GM12891 (cell line): ENCODE data around the gene RANBP1.
A peak's percentile ranks its signal among the peaks of the same experiment; 100 is the strongest.

Experiments
- DNase-seq: peaks from one replicate; pipeline ENCODE4 v3.0.0; 2011; ENCODE audit warnings: low spot score; ENCODE audit not compliant: insufficient read length
- FAIRE-seq: peaks from 2 replicates; lab custom pipeline; 2011; peaks lifted over from hg19 to GRCh38; lab: Jason Lieb, UNC
- PAX5 ChIP-seq: IDR thresholded peaks from 2 replicates; pipeline ENCODE4 v1.6.1; 2011; ENCODE audit warnings: low read length, moderate library complexity, mild to moderate bottlenecking; ENCODE audit not compliant: insufficient read depth, severe bottlenecking
- POLR2A ChIP-seq: IDR thresholded peaks from 2 replicates; pipeline ENCODE4 v1.6.1; 2011; ENCODE audit warnings: low read depth, low read length, control low read depth
- POLR2AphosphoS5 ChIP-seq: IDR thresholded peaks from 2 replicates; pipeline ENCODE4 v1.6.1; 2011; ENCODE audit warnings: low read depth, low read length, control low read depth
- POU2F2 ChIP-seq: IDR thresholded peaks from 2 replicates; pipeline ENCODE4 v1.6.1; 2011; ENCODE audit warnings: low read depth, mild to moderate bottlenecking, control low read depth, low read length, moderate library complexity
- SPI1 ChIP-seq: IDR thresholded peaks from 2 replicates; pipeline ENCODE4 v1.6.1; 2011; ENCODE audit warnings: low read depth, low read length, control low read depth
- TAF1 ChIP-seq: IDR thresholded peaks from 2 replicates; pipeline ENCODE4 v1.6.1; 2011; ENCODE audit warnings: low read depth, low read length, control low read depth

Gene RANBP1

DNA sequence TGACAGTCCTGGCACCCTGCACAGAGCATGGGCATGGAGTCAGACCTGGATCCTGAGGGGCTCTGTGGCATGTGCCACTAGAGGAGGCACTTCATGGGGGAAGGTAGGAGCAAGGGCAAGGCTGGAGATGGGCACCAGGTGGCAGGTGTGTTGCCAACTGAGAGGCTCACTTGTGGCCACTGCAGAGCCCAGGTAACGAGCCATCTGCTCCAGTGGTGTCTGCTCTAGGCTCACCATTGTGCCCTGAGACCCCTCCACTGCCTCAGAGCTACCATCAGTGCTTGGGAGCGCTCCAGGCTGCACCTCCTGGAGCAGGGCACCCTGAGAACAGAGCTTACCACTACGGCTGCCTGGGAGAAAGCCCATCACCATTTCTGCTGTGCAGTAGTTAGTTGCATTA is 14.4 kb downstream of the RANBP1 start:
- FAIRE-seq, result no peak
- DNase-seq, result no peak
- TF ChIP-seq SPI1 (no peak), TAF1 (no peak), POU2F2 (no peak), POLR2A (no peak), PAX5 (no peak), POLR2AphosphoS5 (no peak)

DNA sequence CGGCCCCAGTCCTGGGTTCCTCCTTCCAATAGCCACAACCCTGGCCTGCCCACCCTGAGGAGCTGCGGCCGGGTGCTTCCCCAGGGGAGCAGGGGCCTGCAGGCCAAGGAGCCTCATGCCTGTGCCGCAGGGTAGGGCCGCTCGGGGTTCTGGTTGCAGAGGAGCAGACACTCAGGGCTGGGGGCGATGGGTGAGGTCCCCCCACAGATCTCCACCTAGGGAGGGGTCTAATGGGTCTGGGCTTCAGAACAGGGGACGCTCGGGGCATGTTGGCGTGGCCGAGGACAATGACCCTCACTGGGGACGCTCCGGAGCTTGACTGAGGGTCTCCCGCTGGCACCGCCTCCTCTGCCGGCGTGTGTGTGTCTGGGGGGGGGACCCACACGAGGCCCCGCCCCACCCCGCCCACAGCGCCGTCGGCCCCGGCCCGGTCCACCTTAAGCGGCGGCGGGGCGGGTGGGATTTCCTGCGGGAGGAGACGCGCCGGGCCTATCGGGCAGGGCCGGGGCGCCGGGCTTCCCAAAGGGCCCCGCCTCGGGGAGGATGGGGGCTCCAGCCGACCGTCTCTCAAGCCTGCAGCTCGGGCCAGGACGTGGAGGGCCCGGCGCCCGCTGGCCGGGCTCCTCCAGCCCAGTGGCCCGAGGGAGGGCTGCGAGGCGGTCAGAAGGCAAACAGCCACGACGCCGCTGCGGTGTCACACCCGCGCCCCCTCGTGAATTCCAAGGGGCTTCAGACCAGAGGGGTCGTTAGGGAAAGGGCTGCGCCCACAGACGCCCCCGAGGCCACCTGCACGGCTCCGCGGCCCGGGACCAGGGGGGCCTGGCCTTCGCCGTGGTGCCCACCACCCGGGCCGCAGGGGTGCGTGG is 15.1 kb downstream of the RANBP1 start:
- DNase-seq (peak; percentile 86), FAIRE-seq (no peak)
- no peak for TF ChIP-seq POLR2A
- no peak for TF ChIP-seq TAF1
- TF ChIP-seq PAX5, result no peak
- no peak for TF ChIP-seq POLR2AphosphoS5
- TF ChIP-seq SPI1, result no peak
- no peak for TF ChIP-seq POU2F2

DNA sequence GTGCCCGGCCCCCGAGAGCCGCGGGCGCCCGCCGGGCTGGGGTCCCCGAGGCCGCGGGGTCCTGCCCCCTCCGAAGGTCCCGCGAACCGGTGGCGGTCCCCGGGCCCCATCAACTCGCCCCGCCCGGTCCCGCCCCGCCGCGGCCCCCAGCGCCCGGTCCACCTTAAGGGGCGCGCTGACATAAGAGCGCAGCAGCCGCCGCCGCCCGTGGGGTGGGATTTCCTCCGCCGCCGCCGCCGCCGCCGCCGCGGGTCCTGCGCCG is 15.6 kb downstream of the RANBP1 start, which contains the start of gene ZDHHC8:
Gene ZDHHC8, plus strand, starts transcription at position 208 of the 262 bp plus-strand sequence. CDS start 144 bp downstream, outside the sequence.
- FAIRE-seq, result no peak
- peak; percentile 66 for DNase-seq
- TF ChIP-seq POLR2AphosphoS5 (no peak), POU2F2 (no peak), PAX5 (no peak), SPI1 (no peak), TAF1 (no peak), POLR2A (no peak)

DNA sequence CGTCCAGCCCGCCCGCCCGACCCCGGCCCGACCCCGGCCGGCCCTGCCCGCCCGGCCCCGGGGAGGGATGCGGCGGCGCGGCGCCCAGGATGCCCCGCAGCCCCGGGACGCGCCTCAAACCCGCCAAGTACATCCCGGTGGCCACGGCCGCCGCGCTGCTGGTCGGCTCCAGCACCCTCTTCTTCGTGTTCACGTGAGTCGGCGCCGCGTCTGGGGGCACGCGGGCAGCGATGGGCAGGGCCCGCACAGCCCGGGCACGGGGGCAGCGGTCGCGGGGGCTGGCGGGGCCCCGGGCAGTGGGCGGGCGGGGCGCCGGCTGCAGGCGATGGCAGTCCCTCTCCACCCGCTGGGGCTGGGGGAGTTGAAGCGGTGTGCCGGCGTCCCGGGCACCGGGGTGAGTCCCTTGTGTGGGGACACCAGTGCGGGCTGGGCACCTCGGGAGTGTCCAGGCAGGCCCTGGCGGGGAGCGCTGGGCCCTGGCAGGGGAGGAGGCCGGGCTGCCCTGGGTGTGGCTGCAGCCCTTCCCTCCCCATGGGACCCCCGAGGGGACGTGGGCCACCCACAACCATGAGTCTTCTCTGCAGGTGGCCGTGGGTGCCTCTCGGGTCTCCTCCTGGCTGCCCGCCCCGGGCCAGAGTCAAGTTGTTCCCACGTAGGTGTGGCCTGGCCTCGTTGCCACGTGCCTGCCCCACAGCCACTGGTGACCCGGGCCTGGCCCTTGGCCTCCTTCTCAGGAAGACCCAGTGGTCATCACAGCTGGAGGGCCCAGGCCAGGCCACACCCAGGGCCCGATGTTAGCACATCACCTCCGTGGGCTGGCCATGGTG is 16.2 kb downstream of the RANBP1 start:
- FAIRE-seq (peak; percentile 5), DNase-seq (no peak)
- TF ChIP-seq PAX5 (no peak), SPI1 (no peak), TAF1 (no peak), POLR2A (no peak), POU2F2 (no peak), POLR2AphosphoS5 (no peak)

DNA sequence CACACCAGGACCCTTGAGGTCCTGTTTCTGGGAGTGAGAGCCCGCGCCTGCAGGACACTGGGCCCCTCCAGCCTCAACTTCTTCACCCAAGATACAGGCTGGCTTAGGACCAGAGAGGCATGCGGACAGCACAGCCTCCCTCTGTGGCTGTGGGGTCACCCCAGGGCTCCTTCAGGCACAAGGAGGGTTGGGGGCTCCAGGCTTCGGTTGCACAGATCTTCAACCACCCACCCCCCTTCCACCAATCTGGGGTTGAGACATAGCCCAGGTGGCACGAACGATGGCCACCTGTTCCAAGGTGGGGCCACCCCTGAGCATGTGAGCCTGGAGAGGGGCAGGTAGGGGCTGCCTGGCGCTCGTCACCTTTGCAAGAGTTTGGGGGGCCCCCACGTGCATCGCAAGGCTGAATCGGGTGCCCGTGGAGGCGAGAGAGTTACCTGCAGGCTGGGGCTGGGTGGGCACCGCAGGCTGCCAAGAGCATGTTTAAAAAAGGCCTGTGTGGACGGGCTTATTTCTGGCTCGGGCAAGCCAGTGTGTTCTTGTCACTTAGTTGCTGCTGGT is 16.9 kb downstream of the RANBP1 start:
- DNase-seq (no peak), FAIRE-seq (no peak)
- TF ChIP-seq POU2F2 (no peak), TAF1 (no peak), POLR2AphosphoS5 (no peak), SPI1 (no peak), POLR2A (no peak)

DNA sequence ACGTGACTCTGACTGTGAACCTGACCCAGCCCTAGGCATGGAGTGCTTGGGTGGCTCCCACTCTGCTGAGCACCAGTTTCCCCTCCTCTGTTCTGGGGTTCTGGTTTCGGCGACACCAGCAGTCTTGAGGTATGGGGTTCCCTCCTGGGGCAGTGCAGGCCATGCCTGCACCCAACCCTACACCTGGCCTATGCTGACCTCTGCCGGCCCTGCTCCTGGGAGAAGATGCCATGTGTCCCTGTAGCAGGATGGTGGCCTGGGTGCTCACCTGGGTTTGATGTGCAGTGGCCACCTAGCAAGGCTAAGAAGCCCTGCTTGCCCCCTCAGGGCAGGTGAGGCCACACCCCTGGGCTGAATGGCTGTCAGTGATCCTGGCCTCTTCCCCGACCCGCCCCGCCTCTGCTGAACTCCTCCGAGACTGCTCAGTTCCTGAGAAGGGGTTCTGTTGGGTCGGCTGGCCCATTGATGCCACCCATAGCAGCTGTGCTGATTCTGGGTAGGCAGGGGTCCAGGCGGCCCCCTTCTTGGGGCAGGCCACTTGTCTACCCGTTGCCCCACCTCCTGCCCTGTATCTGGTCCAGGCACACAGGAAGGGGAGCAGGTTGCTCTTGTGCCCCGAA is 18.1 kb downstream of the RANBP1 start:
- DNase-seq, result no peak
- FAIRE-seq, result no peak
- TF ChIP-seq SPI1 (no peak), POU2F2 (no peak), PAX5 (no peak)

DNA sequence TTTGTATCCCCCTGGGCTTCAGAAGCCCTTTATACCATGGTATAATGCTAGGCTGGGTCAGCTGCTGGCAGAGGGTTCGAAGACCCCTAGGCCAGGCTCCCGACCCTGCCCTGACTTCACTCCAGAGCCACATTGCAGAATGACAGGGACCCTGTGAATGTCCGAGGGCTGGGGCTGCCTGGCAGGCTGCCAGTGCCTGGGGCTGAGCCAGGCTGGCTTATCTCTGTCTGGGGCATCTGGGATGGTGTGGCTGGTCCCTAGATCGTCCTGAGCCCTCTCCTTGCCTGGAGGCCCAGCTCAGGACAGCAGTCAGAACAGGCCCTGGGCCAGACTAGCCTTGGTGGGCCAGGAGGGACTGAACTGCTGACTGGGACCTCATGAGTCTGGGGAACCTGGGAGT is 19.4 kb downstream of the RANBP1 start:
- DNase-seq (no peak), FAIRE-seq (no peak)
- no peak for TF ChIP-seq SPI1
- no peak for TF ChIP-seq POU2F2
- TF ChIP-seq POLR2AphosphoS5, result no peak
- no peak for TF ChIP-seq PAX5
- TF ChIP-seq POLR2A, result no peak
- TF ChIP-seq TAF1, result no peak

DNA sequence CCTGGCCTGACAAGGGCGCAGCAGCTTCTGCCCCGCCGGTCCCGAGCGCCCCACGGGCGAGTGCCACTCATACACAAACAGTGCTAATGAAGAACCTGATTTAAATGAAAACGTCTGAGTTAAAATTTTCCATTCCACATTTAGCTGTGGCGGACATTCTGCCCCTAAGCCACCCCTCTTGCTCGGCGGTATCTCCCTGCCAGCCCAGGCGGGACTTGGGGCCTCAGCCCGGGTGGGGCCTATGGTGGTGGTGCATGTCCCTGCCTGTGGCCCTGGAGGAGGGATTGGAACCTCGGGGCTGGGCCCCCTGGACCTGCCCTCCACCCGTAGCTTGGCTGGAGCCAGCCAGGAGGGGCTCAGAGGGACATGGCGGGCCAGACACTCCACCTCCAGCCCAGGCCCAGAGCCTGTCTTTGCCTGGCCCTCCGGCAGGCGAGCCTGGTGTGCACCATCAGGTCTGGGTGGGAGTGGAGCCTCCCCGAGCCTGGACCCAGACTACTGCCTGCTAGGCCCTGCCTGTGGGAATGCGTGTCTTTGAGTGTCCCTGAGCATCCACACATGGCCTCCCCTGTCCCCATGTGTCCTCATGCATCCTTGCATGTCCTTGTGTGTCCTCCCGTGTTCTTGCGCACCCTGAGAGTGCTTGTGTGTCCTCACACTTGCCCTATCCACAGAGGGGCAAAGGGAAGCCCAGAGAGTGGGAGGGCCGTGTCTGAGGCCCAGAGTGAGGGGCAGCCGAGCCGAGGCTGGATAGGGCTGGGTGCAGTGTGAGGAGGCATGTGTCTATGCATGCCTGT is 20.1 kb downstream of the RANBP1 start:
- DNase-seq (no peak), FAIRE-seq (no peak)
- no peak for TF ChIP-seq POU2F2

DNA sequence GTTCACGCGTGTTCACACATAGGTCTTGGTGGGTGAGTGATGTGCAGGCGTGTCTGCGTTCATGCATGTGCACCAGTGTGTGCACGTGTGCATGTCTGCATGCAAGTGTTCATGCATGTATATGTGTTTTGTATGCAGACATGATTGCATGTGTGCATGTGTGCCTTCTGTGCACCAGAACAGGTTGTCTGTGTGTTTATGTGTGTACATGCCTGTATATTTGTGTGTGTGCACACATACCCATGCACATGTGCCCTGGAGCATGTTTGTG is 20.6 kb downstream of the RANBP1 start:
- TF ChIP-seq POU2F2, result no peak
- no peak for TF ChIP-seq PAX5
- TF ChIP-seq SPI1, result no peak
- no peak for TF ChIP-seq TAF1
- TF ChIP-seq POLR2A, result no peak
- no peak for TF ChIP-seq POLR2AphosphoS5
- no peak for FAIRE-seq
- DNase-seq, result no peak
